Measurements from ENCODE around the gene ATP5ME.

- TF ChIP-seq, protein P1, sequence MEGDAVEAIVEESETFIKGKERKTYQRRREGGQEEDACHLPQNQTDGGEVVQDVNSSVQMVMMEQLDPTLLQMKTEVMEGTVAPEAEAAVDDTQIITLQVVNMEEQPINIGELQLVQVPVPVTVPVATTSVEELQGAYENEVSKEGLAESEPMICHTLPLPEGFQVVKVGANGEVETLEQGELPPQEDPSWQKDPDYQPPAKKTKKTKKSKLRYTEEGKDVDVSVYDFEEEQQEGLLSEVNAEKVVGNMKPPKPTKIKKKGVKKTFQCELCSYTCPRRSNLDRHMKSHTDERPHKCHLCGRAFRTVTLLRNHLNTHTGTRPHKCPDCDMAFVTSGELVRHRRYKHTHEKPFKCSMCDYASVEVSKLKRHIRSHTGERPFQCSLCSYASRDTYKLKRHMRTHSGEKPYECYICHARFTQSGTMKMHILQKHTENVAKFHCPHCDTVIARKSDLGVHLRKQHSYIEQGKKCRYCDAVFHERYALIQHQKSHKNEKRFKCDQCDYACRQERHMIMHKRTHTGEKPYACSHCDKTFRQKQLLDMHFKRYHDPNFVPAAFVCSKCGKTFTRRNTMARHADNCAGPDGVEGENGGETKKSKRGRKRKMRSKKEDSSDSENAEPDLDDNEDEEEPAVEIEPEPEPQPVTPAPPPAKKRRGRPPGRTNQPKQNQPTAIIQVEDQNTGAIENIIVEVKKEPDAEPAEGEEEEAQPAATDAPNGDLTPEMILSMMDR (IDR thresholded peaks at IDR 0.05) = no peak
- no peak for TF ChIP-seq POLR2A (IDR thresholded peaks at IDR 0.05)
Observed at GRCh38 chr4:675980-676870, 2.1 kb upstream of the ATP5ME start.

All from esophagus squamous epithelium (tissue), 4 donors.